Fibroblast of pulmonary artery (primary cell): Measurements from ENCODE around the gene ZNF597.

Experiments used
- DNase-seq: peaks from one replicate; pipeline ENCODE4 v3.0.0-alpha.2; 2010; ENCODE audit warnings: low read depth
- H3K4me3 ChIP-seq: replicated peaks from 2 replicates; pipeline ENCODE4 v1.5.1; 2011; ENCODE audit warnings: low read depth, mild to moderate bottlenecking, control low read depth, low read length, moderate library complexity
- TF ChIP-seq, protein P1 (sequence below): IDR thresholded peaks from 2 replicates; pipeline ENCODE4 v1.5.1; 2011; ENCODE audit warnings: mild to moderate bottlenecking, control low read depth, low read length, inconsistent platforms; ENCODE audit errors: missing control alignments

The ZNF597 gene

DNA sequence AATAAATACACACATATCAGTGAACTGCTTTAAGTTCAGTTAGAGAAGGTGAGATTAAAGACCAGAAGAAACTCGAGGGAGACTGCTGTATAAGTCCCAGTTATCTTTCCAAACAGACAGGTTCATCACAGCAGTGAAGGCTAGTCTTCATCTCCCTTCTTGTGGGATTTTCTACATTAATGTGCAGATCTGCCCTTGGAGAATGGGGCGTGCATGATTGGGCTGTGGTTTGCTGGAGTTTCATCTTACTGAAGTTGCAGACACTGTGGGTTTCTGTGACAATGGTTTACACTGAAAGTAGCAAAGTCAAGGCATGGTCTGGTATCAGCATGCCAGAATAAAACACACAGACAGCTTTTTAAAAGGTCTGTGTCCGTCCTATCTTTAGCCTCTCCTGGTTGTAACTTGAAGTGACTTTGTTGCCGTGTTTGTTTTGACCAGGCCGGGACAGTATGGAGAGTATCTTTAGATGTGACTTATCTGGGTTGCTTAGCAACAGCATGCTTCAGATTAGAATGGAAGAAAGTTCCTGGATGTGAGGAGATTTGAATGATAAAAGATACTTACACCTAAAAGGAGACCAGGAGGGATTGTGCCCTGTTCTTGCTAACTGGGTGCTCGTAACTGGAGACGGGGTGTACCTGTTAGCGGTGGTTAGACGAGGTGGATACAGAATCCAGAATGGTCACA, 16.2 kb upstream of the ZNF597 start:
- TF ChIP-seq, protein P1, sequence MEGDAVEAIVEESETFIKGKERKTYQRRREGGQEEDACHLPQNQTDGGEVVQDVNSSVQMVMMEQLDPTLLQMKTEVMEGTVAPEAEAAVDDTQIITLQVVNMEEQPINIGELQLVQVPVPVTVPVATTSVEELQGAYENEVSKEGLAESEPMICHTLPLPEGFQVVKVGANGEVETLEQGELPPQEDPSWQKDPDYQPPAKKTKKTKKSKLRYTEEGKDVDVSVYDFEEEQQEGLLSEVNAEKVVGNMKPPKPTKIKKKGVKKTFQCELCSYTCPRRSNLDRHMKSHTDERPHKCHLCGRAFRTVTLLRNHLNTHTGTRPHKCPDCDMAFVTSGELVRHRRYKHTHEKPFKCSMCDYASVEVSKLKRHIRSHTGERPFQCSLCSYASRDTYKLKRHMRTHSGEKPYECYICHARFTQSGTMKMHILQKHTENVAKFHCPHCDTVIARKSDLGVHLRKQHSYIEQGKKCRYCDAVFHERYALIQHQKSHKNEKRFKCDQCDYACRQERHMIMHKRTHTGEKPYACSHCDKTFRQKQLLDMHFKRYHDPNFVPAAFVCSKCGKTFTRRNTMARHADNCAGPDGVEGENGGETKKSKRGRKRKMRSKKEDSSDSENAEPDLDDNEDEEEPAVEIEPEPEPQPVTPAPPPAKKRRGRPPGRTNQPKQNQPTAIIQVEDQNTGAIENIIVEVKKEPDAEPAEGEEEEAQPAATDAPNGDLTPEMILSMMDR, result no peak
- H3K4me3 ChIP-seq, result peak overlapping the region; percentile 89
- DNase-seq, result no peak

GRCh38 chr16:3458852-3459361, 15.6 kb upstream of the ZNF597 start:
- TF ChIP-seq, protein P1, result no peak
- no peak for DNase-seq
- peak overlapping the region; percentile 89 for H3K4me3 ChIP-seq

DNA sequence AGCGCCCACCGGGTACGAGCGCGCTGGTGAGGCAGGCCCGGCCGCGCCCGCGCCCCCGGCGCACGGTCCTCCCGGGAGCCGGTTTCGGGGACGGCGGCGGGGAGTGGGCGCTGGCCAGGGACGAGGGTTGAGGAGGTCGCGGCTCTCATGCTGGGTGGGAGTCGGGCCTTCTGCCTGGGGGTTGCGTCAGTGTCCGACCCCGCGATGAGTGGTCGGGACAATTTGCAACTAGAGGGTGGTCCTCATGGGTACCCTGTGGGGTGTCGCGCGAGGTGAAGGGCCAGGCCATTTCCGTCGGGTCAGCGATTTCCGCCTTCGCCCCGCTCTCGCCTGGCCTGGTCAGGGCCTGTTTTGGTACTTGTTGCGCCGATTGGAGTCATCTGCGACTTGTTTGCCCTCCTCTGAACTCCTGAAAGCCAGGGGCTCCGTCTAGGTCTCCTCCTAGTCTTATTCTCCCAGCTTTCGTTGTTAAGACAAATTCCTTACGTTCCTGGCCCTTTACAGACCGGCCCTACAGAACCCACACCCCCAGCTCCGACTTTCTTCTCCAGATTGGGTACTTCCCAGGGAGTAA, 15.1 kb upstream of the ZNF597 start:
- TF ChIP-seq, protein P1, result no peak
- DNase-seq, result peak; percentile 50
- H3K4me3 ChIP-seq, result peak overlapping the region; percentile 89

DNA sequence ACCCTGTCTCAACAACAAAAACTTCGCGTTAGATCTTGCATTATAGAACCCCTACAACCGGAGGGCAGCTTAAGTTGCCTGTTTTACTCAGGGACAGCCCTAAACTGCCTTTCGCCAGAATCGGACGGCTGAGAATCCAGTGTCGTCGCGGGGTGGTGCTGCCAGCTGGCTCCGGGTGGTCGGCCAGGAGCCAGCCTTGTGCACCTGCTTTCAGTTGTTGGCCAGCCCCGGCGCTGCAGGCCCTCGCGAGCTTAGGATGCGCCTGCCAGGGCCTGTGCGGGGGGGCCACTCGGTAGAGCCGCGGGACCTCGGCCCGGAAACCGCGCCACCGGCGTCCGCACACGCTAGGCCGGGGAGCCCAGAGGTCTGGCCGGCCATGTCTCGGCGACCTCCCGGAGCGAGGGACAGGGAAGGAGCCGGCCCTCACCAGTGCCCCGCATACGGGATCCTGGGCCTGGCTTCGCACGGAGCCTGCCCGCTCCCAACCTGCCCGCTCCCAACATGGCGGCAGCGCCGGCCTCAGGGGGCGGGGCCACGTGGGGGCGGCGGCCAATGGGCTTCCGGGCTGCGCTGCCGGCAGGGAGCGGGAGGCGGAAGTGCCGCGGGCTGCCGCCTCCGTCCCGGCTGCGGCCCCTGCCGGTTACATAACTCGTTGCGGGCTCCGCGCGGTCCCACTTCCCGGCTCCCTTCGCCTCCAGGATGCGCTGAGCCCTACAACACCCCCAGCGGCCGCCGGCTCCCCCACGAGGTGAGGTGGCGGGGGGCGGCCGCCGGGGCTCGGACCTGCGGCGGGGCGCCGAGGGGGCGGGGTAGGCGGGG, 14.3 kb upstream of the ZNF597 start:
- DNase-seq, result peak; percentile 90
- TF ChIP-seq, protein P1, result peak; percentile 31
- peak overlapping the region; percentile 89 for H3K4me3 ChIP-seq

DNA sequence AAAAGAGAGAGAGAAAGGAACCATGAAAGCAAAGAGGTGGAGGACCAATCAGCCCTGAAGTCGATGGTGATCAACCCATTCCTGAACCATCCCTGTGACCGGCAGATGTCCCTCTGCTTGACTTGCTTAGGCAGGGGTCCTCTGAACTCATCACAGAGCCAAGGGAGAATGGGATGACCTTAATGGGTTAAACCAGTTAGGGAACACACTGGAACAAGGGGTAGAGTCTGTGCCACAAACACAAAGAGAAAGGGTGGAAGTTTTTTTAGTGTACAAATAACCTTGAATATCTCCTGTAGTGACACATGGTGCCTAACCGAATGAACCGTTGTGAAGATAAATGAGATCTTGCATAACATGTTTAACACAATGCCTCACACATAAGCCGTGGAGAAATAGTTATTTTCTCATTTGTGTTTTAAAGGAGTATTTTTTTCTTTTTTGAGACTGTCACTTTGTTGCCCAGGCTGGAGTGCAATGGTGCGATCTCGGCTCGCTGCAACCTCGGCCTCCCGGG, 11.4 kb upstream of the ZNF597 start:
- TF ChIP-seq, protein P1, result no peak
- no peak overlapping the region for H3K4me3 ChIP-seq
- no peak for DNase-seq

DNA sequence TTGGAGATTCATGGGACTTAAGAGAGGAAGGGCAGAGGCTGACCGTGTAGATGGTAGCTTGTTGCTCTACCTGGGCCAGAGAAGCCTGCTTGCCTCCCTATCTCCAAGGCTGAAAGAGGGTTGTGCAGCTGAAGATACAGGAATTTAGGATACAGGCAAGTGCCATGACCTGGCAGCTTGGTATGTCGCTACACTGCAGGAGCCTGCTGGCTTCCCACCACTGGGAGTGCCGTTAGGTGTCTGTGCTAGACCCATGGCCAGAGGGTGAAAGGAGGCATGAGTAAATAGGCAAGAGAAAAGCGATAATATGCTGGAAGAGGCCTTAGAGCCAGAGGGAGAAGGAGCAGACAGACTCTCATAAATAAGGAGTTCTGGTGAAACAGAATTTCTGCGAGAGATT, 10.8 kb upstream of the ZNF597 start:
- DNase-seq, result no peak
- TF ChIP-seq, protein P1, result no peak
- H3K4me3 ChIP-seq, result no peak overlapping the region
